Measurements from ENCODE around the gene ADAM12.

DNA sequence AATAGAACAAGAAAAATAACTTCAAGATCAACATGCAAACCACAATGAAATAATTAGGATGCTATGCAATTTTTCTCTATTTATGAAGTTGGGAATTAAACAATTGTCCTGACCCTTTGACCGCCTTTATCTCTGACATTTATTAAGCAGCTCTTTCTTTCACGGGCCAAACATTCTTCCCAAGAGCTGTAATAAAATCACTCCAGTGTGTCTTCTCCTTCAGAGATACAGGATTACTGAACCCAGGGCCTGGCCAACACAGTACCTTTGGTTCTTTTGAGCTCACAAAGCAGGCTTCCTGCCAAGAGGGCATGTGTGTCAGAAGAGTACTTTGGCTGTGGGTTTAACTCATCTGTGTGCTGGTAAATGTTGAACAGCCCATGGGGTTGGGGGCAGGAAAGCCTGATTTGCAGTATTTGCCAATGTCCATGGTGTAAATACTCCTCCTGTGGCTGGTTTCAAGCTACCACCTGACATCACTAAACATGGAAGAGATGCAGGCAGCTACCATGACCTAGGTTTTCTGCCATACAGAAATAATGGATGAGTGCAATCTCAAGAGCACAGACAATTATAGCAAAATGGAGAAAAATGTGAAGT lies 370.2 kb downstream of the ADAM12 start:
- no peak for TF ChIP-seq POLR2A (IDR thresholded peaks at IDR 0.05; ENCODE audit: low read depth, low read length)
- no peak for TF ChIP-seq POLR2AphosphoS5 (IDR thresholded peaks at IDR 0.05; ENCODE audit: low read depth, low read length)
- TF ChIP-seq TAF1 (IDR thresholded peaks at IDR 0.05; ENCODE audit: borderline replicate concordance, low read depth, low read length), result no peak
